Measurements from ENCODE around the gene CATSPER4.
A peak's percentile ranks its signal among the peaks of the same experiment; 100 is the strongest.

The CATSPER4 gene

GRCh38 chr1:26177182-26177684 is 13.2 kb upstream of the CATSPER4 start, which contains the start of gene CNKSR1:
TSS of gene CNKSR1 (plus strand) at chr1:26177491. CDS start at chr1:26177548, 57 bp downstream.
- no peak within 1 kb of the TSS for H3K27ac ChIP-seq (ENCODE audit: low read depth, low read length)

GRCh38 chr1:26180010-26180506 is 10.3 kb upstream of the CATSPER4 start:
- Histone ChIP-seq H3K36me3 (ENCODE audit: control insufficient read depth, insufficient read depth, low read length) (no peaks in the 10 kb centered on the region), H3K27me3 (ENCODE audit: insufficient read depth, low read length, poor library complexity) (no peaks in the 10 kb centered on the region), H2BK15ac (replicated peaks; ENCODE audit: low read depth) (no peak overlapping the region), H3K4me3 (ENCODE audit: low read length) (no peak overlapping the region), H2AK5ac (ENCODE audit: low read length) (no peak overlapping the region), H2BK5ac (ENCODE audit: low read length) (no peak overlapping the region), H3K9ac (ENCODE audit: low read length) (no peak overlapping the region), H3K79me1 (ENCODE audit: low read length) (no peaks in the 10 kb centered on the region), H3K18ac (ENCODE audit: low read length) (no peak overlapping the region), H3K27ac (ENCODE audit: low read depth, low read length) (no peak overlapping the region), H4K8ac (ENCODE audit: low read depth, low read length) (no peak overlapping the region), H4K5ac (ENCODE audit: low read length) (no peak overlapping the region), H3K56ac (ENCODE audit: low read length) (no peak overlapping the region), H3K4ac (ENCODE audit: low read depth, low read length) (no peak overlapping the region), H2BK120ac (ENCODE audit: low read depth, low read length) (no peak overlapping the region), H3K23ac (ENCODE audit: low read length) (no peak overlapping the region), H3K4me2 (ENCODE audit: low read length) (no peak overlapping the region), H3K4me1 (ENCODE audit: control insufficient read depth, low read depth, low read length) (no peaks in the 10 kb centered on the region), H3K79me2 (ENCODE audit: control insufficient read depth, insufficient read depth, low read length) (no peaks in the 10 kb centered on the region)
- no peak for DNase-seq
- WGBS (ENCODE audit: extremely low coverage, insufficient coverage, low lambda C conversion rate): no CpG with 5 or more reads among the region's 4 CpGs

More at GRCh38 chr1:26177182-26177684, 13.2 kb upstream of the CATSPER4 start, which contains the start of gene CNKSR1:
- Histone ChIP-seq H3K36me3 (ENCODE audit: control insufficient read depth, insufficient read depth, low read length) (no peaks in the 10 kb centered on the region), H2BK15ac (replicated peaks; ENCODE audit: low read depth) (no peak within 1 kb of the TSS), H3K4me3 (ENCODE audit: low read length) (peak within 1 kb of the TSS; percentile 34), H3K4me1 (ENCODE audit: control insufficient read depth, low read depth, low read length) (no peaks in the 10 kb centered on the region), H2BK5ac (ENCODE audit: low read length) (no peak within 1 kb of the TSS), H3K4me2 (ENCODE audit: low read length) (peak within 1 kb of the TSS; percentile 62), H3K56ac (ENCODE audit: low read length) (peak within 1 kb of the TSS; percentile 87), H3K79me1 (ENCODE audit: low read length) (no peaks in the 10 kb centered on the region), H2AK5ac (ENCODE audit: low read length) (no peak within 1 kb of the TSS), H2BK120ac (ENCODE audit: low read depth, low read length) (no peak within 1 kb of the TSS), H4K8ac (ENCODE audit: low read depth, low read length) (no peak within 1 kb of the TSS), H3K23ac (ENCODE audit: low read length) (no peak within 1 kb of the TSS), H4K5ac (ENCODE audit: low read length) (no peak within 1 kb of the TSS), H3K9ac (ENCODE audit: low read length) (peak within 1 kb of the TSS; percentile 59), H3K4ac (ENCODE audit: low read depth, low read length) (peak within 1 kb of the TSS; percentile 66), H3K18ac (ENCODE audit: low read length) (peak within 1 kb of the TSS; percentile 22), H3K27me3 (ENCODE audit: insufficient read depth, low read length, poor library complexity) (no peaks in the 10 kb centered on the region), H3K79me2 (ENCODE audit: control insufficient read depth, insufficient read depth, low read length) (no peaks in the 10 kb centered on the region)
- peak; percentile 97 for DNase-seq
- WGBS (ENCODE audit: extremely low coverage, insufficient coverage, low lambda C conversion rate): no CpG with 5 or more reads among the region's 21 CpGs

GRCh38 chr1:26181586-26182382 is 8.6 kb upstream of the CATSPER4 start:
- Histone ChIP-seq H3K4me2 (ENCODE audit: low read length) (no peak overlapping the region), H3K36me3 (ENCODE audit: control insufficient read depth, insufficient read depth, low read length) (no peaks in the 10 kb centered on the region), H3K9ac (ENCODE audit: low read length) (no peak overlapping the region), H4K5ac (ENCODE audit: low read length) (no peak overlapping the region), H2BK15ac (replicated peaks; ENCODE audit: low read depth) (no peak overlapping the region), H2BK5ac (ENCODE audit: low read length) (no peak overlapping the region), H3K56ac (ENCODE audit: low read length) (no peak overlapping the region), H2AK5ac (ENCODE audit: low read length) (no peak overlapping the region), H3K79me1 (ENCODE audit: low read length) (no peaks in the 10 kb centered on the region), H4K8ac (ENCODE audit: low read depth, low read length) (no peak overlapping the region), H3K23ac (ENCODE audit: low read length) (no peak overlapping the region), H3K27me3 (ENCODE audit: insufficient read depth, low read length, poor library complexity) (no peaks in the 10 kb centered on the region), H3K4ac (ENCODE audit: low read depth, low read length) (no peak overlapping the region), H3K4me3 (ENCODE audit: low read length) (no peak overlapping the region), H3K27ac (ENCODE audit: low read depth, low read length) (no peak overlapping the region), H2BK120ac (ENCODE audit: low read depth, low read length) (no peak overlapping the region), H3K79me2 (ENCODE audit: control insufficient read depth, insufficient read depth, low read length) (no peaks in the 10 kb centered on the region), H3K18ac (ENCODE audit: low read length) (no peak overlapping the region), H3K4me1 (ENCODE audit: control insufficient read depth, low read depth, low read length) (no peaks in the 10 kb centered on the region)
- no peak for DNase-seq
- WGBS (ENCODE audit: extremely low coverage, insufficient coverage, low lambda C conversion rate): no CpG with 5 or more reads among the region's 9 CpGs

- Histone ChIP-seq H3K4me1 (ENCODE audit: control insufficient read depth, low read depth, low read length) (no peaks in the 10 kb centered on the region), H3K4me3 (ENCODE audit: low read length) (no peak overlapping the region), H3K36me3 (ENCODE audit: control insufficient read depth, insufficient read depth, low read length) (no peaks in the 10 kb centered on the region), H3K79me2 (ENCODE audit: control insufficient read depth, insufficient read depth, low read length) (no peaks in the 10 kb centered on the region), H4K5ac (ENCODE audit: low read length) (no peak overlapping the region), H3K4ac (ENCODE audit: low read depth, low read length) (no peak overlapping the region), H3K27ac (ENCODE audit: low read depth, low read length) (no peak overlapping the region), H4K8ac (ENCODE audit: low read depth, low read length) (no peak overlapping the region), H2BK5ac (ENCODE audit: low read length) (no peak overlapping the region), H3K27me3 (ENCODE audit: insufficient read depth, low read length, poor library complexity) (no peaks in the 10 kb centered on the region), H3K18ac (ENCODE audit: low read length) (no peak overlapping the region), H2BK120ac (ENCODE audit: low read depth, low read length) (no peak overlapping the region), H3K79me1 (ENCODE audit: low read length) (no peaks in the 10 kb centered on the region), H2AK5ac (ENCODE audit: low read length) (no peak overlapping the region), H3K9ac (ENCODE audit: low read length) (no peak overlapping the region), H2BK15ac (replicated peaks; ENCODE audit: low read depth) (no peak overlapping the region), H3K4me2 (ENCODE audit: low read length) (no peak overlapping the region), H3K56ac (ENCODE audit: low read length) (no peak overlapping the region), H3K23ac (ENCODE audit: low read length) (no peak overlapping the region)
- WGBS (ENCODE audit: extremely low coverage, insufficient coverage, low lambda C conversion rate): no CpG with 5 or more reads among the region's 7 CpGs
- no peak for DNase-seq
Measured at GRCh38 chr1:26182383-26182696, 8.1 kb upstream of the CATSPER4 start.

GRCh38 chr1:26184086-26184485 is 6.3 kb upstream of the CATSPER4 start:
- no CpG with 5 or more reads among the region's 7 CpGs for WGBS (ENCODE audit: extremely low coverage, insufficient coverage, low lambda C conversion rate)

More at GRCh38 chr1:26184086-26184485, 6.3 kb upstream of the CATSPER4 start:
- no peaks in the 10 kb centered on the region for H3K79me1 ChIP-seq (ENCODE audit: low read length)
- H2AK5ac ChIP-seq (ENCODE audit: low read length): no peak overlapping the region
- no peak overlapping the region for H3K4me3 ChIP-seq (ENCODE audit: low read length)
- no peak overlapping the region for H3K27ac ChIP-seq (ENCODE audit: low read depth, low read length)
- H3K36me3 ChIP-seq (ENCODE audit: control insufficient read depth, insufficient read depth, low read length): no peaks in the 10 kb centered on the region
- no peak overlapping the region for H3K9ac ChIP-seq (ENCODE audit: low read length)
- no peaks in the 10 kb centered on the region for H3K79me2 ChIP-seq (ENCODE audit: control insufficient read depth, insufficient read depth, low read length)
- H3K18ac ChIP-seq (ENCODE audit: low read length): no peak overlapping the region
- no peak overlapping the region for H3K4ac ChIP-seq (ENCODE audit: low read depth, low read length)
- H4K5ac ChIP-seq (ENCODE audit: low read length): no peak overlapping the region
- no peak overlapping the region for H2BK5ac ChIP-seq (ENCODE audit: low read length)
- DNase-seq: no peak
- H2BK120ac ChIP-seq (ENCODE audit: low read depth, low read length): no peak overlapping the region
- H2BK15ac ChIP-seq (replicated peaks; ENCODE audit: low read depth): no peak overlapping the region
- no peak overlapping the region for H3K56ac ChIP-seq (ENCODE audit: low read length)
- no peak overlapping the region for H3K23ac ChIP-seq (ENCODE audit: low read length)
- no peaks in the 10 kb centered on the region for H3K4me1 ChIP-seq (ENCODE audit: control insufficient read depth, low read depth, low read length)
- no peak overlapping the region for H3K4me2 ChIP-seq (ENCODE audit: low read length)
- H3K27me3 ChIP-seq (ENCODE audit: insufficient read depth, low read length, poor library complexity): no peaks in the 10 kb centered on the region
- H4K8ac ChIP-seq (ENCODE audit: low read depth, low read length): no peak overlapping the region

Data from mesendoderm (in vitro differentiated cells).